ENCODE measurements around the gene ETS2.

DNA sequence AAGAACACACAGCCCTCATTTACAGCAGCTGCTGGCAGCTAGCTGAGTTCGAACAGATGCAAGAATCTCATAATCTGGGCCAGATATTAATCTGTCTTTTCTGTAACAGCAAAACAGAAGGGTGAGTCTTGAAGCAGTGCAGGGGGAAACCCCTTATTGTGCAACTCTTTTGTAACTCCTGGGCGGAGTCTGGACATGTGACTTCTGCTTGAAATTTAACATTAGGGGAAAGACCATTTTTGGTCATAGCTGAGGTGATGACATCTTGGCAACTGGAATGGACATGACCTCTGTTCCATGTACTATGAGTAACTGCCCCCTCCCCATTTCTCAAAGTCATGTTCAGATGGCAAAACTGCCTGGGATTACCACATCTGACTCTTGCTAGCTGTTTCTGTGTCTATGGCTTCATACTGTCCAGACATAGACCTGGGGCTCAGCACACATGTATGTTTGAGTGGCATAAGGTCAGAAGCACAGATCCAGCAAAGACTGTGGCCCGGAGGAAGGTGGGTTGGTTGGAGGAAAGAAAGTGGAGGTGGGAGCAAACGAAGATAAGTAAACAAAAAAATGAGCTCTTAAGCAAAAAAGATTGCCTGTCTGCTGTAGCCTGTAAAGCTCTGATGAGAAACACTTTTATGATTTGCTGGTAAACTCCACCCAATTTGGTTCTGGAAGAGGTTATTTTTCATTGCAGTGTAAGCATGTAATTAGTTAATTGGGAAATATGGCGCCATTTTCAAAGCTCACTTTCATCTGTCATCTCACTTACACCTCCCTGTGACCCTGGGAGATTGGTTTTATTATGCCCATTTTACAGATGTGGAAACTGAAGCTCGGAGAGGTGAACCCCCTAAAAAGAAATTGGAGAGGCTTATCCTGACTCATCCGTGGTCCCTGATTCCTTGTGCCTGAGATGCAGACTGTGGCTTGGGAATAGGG, 26.1 kb downstream of the ETS2 start:
- TF ChIP-seq POLR2A (IDR thresholded peaks at IDR 0.05), result no peak
- TF ChIP-seq, protein P1, sequence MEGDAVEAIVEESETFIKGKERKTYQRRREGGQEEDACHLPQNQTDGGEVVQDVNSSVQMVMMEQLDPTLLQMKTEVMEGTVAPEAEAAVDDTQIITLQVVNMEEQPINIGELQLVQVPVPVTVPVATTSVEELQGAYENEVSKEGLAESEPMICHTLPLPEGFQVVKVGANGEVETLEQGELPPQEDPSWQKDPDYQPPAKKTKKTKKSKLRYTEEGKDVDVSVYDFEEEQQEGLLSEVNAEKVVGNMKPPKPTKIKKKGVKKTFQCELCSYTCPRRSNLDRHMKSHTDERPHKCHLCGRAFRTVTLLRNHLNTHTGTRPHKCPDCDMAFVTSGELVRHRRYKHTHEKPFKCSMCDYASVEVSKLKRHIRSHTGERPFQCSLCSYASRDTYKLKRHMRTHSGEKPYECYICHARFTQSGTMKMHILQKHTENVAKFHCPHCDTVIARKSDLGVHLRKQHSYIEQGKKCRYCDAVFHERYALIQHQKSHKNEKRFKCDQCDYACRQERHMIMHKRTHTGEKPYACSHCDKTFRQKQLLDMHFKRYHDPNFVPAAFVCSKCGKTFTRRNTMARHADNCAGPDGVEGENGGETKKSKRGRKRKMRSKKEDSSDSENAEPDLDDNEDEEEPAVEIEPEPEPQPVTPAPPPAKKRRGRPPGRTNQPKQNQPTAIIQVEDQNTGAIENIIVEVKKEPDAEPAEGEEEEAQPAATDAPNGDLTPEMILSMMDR (IDR thresholded peaks at IDR 0.05), result no peak
- peak; percentile 95 for TF ChIP-seq EP300 (IDR thresholded peaks at IDR 0.05)

All from ovary (tissue), 3 donors.